Upper lobe of right lung (tissue), 1 donor: ENCODE data around the gene STX19. TPM values are rescaled to one million over a fixed set of nuclear protein-coding genes. Genes with fewer than 3 reads are reported as not detected.

Experiments used
- ATAC-seq: fragments of 200-7000 bp; cut with Tn5 transposase; one replicate; pipeline ENCODE4 v1.9.1; 2020; ENCODE audit warnings: mild to moderate bottlenecking, moderate library complexity
- DNase-seq: peaks from one replicate; pipeline ENCODE4 v3.0.0-alpha.2; 2020
- H3K27ac ChIP-seq: fragments of 200-600 bp; one replicate; pipeline ENCODE4 v1.8.0; 2022
- H3K27me3 ChIP-seq: fragments of 200-600 bp; one replicate; pipeline ENCODE4 v1.8.0; 2022; ENCODE audit warnings: mild to moderate bottlenecking
- H3K36me3 ChIP-seq: fragments of 200-600 bp; one replicate; pipeline ENCODE4 v1.8.0; 2022
- H3K4me1 ChIP-seq: fragments of 200-600 bp; one replicate; pipeline ENCODE4 v1.8.0; 2022
- H3K4me3 ChIP-seq: fragments of 200-600 bp; one replicate; pipeline ENCODE4 v1.8.0; 2022; ENCODE audit warnings: mild to moderate bottlenecking
- H3K9me3 ChIP-seq: fragments of 200-600 bp; one replicate; pipeline ENCODE4 v1.8.0; 2022
- intact Hi-C: fragments of 100-400 bp; cut with DNase I; formaldehyde crosslinking; loops from one replicate; pipeline ENCODE4 v1.11.0; 2022
- long read RNA-seq: library from polyadenylated mRNA; unstranded; transcript quantifications from one replicate; pipeline ENCODE4 v2.0.0, GENCODE V29; 2021
- total RNA-seq: library from RNA; stranded (reverse); fragmentation: NEBNext Ultra II Directional; extraction: Animal tissue kit (Norgen Biotek cat#: 25700); gene quantifications from one replicate; pipeline ENCODE4 v1.2.1, GENCODE V29; 2021
- TF ChIP-seq, protein P1 (sequence below): fragments of 200-600 bp; IDR thresholded peaks from one replicate; pipeline ENCODE4 v1.8.0; 2022; ENCODE audit warnings: antibody characterized with exemption
- donor health status: DM: no; HTN: yes; CAD: no; lungs with severe emphysema.

Gene STX19, protein sequence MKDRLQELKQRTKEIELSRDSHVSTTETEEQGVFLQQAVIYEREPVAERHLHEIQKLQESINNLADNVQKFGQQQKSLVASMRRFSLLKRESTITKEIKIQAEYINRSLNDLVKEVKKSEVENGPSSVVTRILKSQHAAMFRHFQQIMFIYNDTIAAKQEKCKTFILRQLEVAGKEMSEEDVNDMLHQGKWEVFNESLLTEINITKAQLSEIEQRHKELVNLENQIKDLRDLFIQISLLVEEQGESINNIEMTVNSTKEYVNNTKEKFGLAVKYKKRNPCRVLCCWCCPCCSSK
- total RNA-seq = 2.8 TPM
- long read RNA-seq, partial matches to known transcripts = 0 of 1 reads
- long read RNA-seq, other reads (novel, unspliced or antisense) = 0 of 1 reads

DNA sequence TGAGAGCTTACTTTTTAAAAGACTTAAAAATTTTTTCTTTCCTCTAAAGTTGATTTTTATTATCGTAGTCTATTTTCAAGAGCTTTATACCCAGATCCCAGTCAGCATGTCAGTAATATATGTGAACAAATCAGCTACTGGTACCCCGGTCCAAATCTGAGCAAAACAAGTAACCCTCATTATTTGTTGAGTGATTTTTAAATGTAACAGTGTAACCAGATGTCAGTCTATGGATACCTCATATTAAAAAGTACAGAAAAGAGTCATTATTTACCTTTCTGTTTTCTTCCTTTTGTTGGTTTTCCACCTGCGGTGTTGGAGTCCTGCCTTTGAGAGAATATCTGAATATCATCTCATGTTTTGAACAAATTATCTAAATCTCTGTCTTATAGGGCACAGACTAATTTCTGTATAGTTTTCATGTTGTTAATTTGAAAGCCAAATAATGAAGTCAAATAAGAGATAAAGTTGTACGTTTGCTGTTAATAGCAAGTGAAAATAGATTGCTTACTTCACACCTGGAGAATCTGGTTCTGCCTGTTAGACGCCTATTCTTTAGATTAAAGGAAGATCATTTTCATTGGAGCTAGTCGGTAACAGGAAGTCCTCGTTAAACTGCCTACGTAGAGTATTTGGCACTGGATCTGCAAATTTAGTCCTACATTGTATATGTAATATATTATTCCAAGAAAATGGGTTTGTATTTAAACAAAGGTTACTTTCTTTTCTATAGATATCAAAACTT, at the start of gene STX19:
Gene STX19, minus strand, starts transcription at position 505 of the 745 bp plus-strand sequence. CDS start 13,328 bp downstream, outside the sequence.
- Histone ChIP-seq H3K36me3 (no peaks in the 10 kb centered on the region), H3K4me3 (peak within 1 kb of the TSS; percentile 40), H3K27ac (peak within 1 kb of the TSS; percentile 65), H3K4me1 (no peaks in the 10 kb centered on the region), H3K9me3 (no peaks in the 10 kb centered on the region), H3K27me3 (no peaks in the 10 kb centered on the region)
- TF ChIP-seq, protein P1, sequence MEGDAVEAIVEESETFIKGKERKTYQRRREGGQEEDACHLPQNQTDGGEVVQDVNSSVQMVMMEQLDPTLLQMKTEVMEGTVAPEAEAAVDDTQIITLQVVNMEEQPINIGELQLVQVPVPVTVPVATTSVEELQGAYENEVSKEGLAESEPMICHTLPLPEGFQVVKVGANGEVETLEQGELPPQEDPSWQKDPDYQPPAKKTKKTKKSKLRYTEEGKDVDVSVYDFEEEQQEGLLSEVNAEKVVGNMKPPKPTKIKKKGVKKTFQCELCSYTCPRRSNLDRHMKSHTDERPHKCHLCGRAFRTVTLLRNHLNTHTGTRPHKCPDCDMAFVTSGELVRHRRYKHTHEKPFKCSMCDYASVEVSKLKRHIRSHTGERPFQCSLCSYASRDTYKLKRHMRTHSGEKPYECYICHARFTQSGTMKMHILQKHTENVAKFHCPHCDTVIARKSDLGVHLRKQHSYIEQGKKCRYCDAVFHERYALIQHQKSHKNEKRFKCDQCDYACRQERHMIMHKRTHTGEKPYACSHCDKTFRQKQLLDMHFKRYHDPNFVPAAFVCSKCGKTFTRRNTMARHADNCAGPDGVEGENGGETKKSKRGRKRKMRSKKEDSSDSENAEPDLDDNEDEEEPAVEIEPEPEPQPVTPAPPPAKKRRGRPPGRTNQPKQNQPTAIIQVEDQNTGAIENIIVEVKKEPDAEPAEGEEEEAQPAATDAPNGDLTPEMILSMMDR = no peak
- no peak for DNase-seq
- intact Hi-C loops = no loop called here
- peak; percentile 69 for ATAC-seq

DNA sequence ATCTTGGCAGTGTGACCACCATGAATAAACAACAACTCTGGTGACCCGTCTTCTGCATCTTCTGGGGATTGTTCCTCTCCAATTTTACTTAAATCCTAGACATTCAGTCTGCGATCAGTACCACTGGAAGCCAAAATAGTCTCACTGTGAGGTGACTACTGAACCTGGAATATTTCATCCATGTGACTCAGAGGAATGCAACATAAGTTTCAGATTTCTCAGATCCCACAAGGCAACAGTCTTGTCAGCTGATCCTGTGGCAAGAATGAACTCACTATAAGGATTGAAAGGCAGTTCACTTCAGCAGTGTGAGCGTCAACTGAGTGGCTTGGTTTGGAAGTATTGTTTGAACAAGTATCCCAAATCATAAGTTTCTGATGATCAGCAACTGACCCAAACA, 47.7 kb upstream of the STX19 start:
- ATAC-seq (no peak), DNase-seq (no peak)
- intact Hi-C loops = no loop called here
- H3K9me3 ChIP-seq = no peaks in the 10 kb centered on the region
- TF ChIP-seq, protein P1 = no peak
- H3K36me3 ChIP-seq = peaks cover 8% of the 10 kb centered on the region
- no peak overlapping the region for H3K4me3 ChIP-seq
- H3K27ac ChIP-seq = no peak overlapping the region
- no peaks in the 10 kb centered on the region for H3K27me3 ChIP-seq
- H3K4me1 ChIP-seq = no peaks in the 10 kb centered on the region

DNA sequence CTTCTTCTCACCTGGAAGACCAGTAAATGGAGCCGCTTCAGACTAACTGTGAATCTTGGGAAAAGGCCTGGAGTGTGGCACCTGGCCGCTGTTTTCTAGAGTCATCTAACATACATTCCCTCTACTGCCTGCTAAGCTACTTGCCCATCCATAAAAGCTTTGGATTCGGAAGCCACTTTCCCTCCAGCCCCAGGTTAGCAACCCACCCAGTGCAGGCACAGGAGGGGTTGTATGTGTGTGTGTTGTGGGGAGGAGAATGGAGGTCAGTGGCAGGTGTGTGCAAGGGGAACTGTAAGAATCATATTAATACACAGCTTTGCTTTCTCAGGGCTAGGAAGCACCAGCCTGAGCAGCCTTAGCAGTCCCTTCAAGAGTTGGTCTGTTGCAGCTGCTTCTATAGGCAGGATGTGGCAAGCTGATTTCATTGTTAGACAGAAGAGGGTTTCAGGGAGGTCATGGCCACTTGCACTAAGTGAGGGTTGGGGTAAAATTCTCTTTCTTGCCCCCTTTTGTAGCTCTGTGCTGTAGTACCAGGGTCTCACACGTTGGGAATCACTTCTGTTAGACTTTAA, 43.4 kb upstream of the STX19 start:
- Histone ChIP-seq H3K36me3 (peaks cover 18% of the 10 kb centered on the region), H3K27ac (no peak overlapping the region), H3K9me3 (no peaks in the 10 kb centered on the region), H3K4me3 (no peak overlapping the region), H3K27me3 (no peaks in the 10 kb centered on the region), H3K4me1 (no peaks in the 10 kb centered on the region)
- intact Hi-C loops = no loop called here
- no peak for DNase-seq
- ATAC-seq = no peak
- TF ChIP-seq, protein P1 = no peak

DNA sequence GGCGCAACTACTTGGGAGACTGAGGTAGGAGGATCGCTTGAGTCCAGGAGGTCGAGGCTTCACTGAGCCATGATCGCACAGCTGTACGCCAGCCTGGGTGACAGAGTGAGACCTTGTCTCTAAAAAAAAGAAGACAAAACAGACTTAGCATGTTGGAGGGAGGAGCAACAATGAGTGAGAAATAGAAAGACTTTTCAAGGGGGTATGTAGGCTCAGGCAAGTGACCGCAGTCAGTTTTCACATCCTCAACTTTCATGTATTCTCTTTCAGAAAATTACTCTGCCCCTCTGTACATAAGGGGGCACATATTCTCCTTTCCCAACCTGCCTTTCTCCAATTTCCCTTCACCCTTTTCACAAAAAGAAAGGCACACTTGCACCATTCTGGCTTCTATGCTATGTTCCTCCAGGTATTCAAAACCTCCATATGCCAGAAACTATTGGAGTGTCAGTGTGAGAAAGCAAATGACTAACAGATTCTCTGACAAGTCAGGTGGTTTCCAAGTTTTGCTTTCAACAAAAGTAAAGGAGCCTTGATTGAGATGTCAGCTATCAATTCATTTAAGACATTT, 42.0 kb upstream of the STX19 start:
- ATAC-seq (no peak), DNase-seq (no peak)
- H3K9me3 ChIP-seq = no peaks in the 10 kb centered on the region
- TF ChIP-seq, protein P1 = no peak
- no peak overlapping the region for H3K4me3 ChIP-seq
- intact Hi-C loops = no loop called here
- peaks cover 19% of the 10 kb centered on the region for H3K36me3 ChIP-seq
- peaks cover 4% of the 10 kb centered on the region for H3K4me1 ChIP-seq
- H3K27me3 ChIP-seq = no peaks in the 10 kb centered on the region
- no peak overlapping the region for H3K27ac ChIP-seq

DNA sequence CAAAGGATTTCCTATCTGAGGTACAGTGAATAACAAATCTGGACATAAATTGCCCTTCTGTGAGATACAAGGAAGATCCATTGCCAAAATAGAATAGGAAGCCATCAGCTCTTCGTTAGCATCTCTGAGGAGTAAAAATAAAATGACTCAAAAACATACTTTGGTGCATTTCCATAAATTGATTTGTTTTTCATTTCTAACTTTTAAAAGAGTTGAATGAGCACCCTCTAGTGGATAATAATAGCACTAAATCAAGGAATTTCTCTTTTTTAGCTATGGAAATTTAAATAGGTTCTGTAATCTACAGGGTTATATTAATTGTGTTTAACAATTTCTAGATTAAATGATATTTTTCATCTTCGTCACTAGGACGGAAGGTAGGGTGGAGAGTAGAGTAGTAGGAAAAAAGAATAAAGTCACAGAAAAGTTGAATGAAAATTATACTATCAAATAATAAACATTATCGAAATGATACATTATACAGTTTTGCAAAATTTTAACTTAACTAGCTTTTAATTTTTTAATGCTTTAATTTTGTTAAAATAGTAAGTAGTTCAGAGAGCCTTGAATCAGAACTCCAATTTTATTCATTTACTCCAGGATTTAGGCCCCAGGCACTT, 40.9 kb upstream of the STX19 start:
- H3K4me3 ChIP-seq = no peak overlapping the region
- H3K9me3 ChIP-seq = no peaks in the 10 kb centered on the region
- H3K27ac ChIP-seq = no peak overlapping the region
- intact Hi-C loops = loop anchor here (10.0 kb wide), 1 partner anchor 65 kb away; no protein-coding TSS in a partner anchor
- peaks cover 16% of the 10 kb centered on the region for H3K4me1 ChIP-seq
- ATAC-seq = no peak
- TF ChIP-seq, protein P1 = peak; percentile 72
- H3K27me3 ChIP-seq = no peaks in the 10 kb centered on the region
- DNase-seq = no peak
- peaks cover 19% of the 10 kb centered on the region for H3K36me3 ChIP-seq
